ENCODE measurements around the gene PPP1R12B.

GRCh38 chr1:202562444-202563060 is 214.1 kb downstream of the PPP1R12B start:
- TF ChIP-seq POLR2A (IDR thresholded peaks at IDR 0.05) = no peak
- TF ChIP-seq CTCF (IDR thresholded peaks at IDR 0.05) = no peak
